ENCODE results near the gene NRN1.
"Not testable (repeated sequence)": the region's sequence is repeated elsewhere in the genome, so short reads cannot be mapped to it uniquely, and the experiment has no call there.

The NRN1 gene

GRCh38 chr6:5979650-5980420, 26.9 kb downstream of the NRN1 start:
- DNase-seq: no peak

- DNase-seq: no peak
Measured at GRCh38 chr6:5976811-5977210, 29.9 kb downstream of the NRN1 start.

GRCh38 chr6:5968817-5969734, 37.6 kb downstream of the NRN1 start:
- no peak for DNase-seq

GRCh38 chr6:5968036-5968435, 38.7 kb downstream of the NRN1 start:
- not testable (repeated sequence) for DNase-seq

- DNase-seq: no peak
Measured at GRCh38 chr6:5967594-5967993, 39.1 kb downstream of the NRN1 start.

GRCh38 chr6:5962794-5963193, 43.9 kb downstream of the NRN1 start:
- DNase-seq: no peak

GRCh38 chr6:5961836-5962235, 44.9 kb downstream of the NRN1 start:
- DNase-seq: no peak

- no peak for DNase-seq
Measured at GRCh38 chr6:5960456-5960855, 46.3 kb downstream of the NRN1 start.

GRCh38 chr6:5958921-5959320, 47.8 kb downstream of the NRN1 start:
- DNase-seq: no peak

- no peak for DNase-seq
Measured at GRCh38 chr6:5956939-5957338, 49.8 kb downstream of the NRN1 start.

GRCh38 chr6:5950361-5950785, 56.4 kb downstream of the NRN1 start:
- no peak for DNase-seq
